B cell (primary cell): ENCODE data around the gene PAM. TPM values are rescaled to one million over a fixed set of nuclear protein-coding genes. Genes with fewer than 3 reads are reported as not detected.

Experiments
- ATAC-seq: fragments of 200-7000 bp; cut with Tn5 transposase; one replicate; pipeline ENCODE4 v1.10.0; 2021; ENCODE audit warnings: low read depth, mild to moderate bottlenecking, moderate number of reproducible peaks, moderate library complexity
- CTCF ChIA-PET: fragments of 350-600 bp; sonication (Branson Sonifier 250); formaldehyde crosslinking; loops from one replicate; lab custom pipeline; 2021; ENCODE audit warnings: antibody characterized with exemption, inconsistent platforms; lab: Charles Lee
- POLR2A ChIA-PET: fragments of 350-600 bp; sonication (Branson Sonifier 250); formaldehyde crosslinking; loops from one replicate; lab custom pipeline; 2021; ENCODE audit warnings: antibody characterized with exemption; lab: Charles Lee
- DNase-seq: peaks from one replicate; pipeline ENCODE4 v3.0.0; 2013
- H2AFZ ChIP-seq: 2 replicates; pipeline ENCODE4 v1.6.1; 2012; ENCODE audit warnings: mild to moderate bottlenecking, low read depth, low read length; ENCODE audit not compliant: insufficient read depth, poor library complexity, severe bottlenecking
- H3K27ac ChIP-seq, 2 donors: 1 replicate in 1 of 2; 2 replicates in 1 of 2; pipeline ENCODE4 v1.5.1; 2012 to 2013; ENCODE audit warnings: low read length in 2 of 2, mild to moderate bottlenecking in 2 of 2, moderate library complexity in 1 of 2
- H3K27me3 ChIP-seq, 4 experiments: fragments of 200-600 bp in 1 of 4; sonication (generic) in 1 of 4; replicated peaks in 1 of 4; 1 replicate in 2 of 4; 2 replicates in 2 of 4; pipeline versions ENCODE4 v1.6.1 to v1.7.0; 2013 to 2016; ENCODE audit warnings: low read length in 3 of 4, mild to moderate bottlenecking in 2 of 4, mixed read lengths in 1 of 4, moderate library complexity in 1 of 4; ENCODE audit not compliant: insufficient read depth in 4 of 4, control insufficient read depth in 3 of 4; ENCODE audit errors: control extremely low read depth in 1 of 4
- H3K36me3 ChIP-seq, 2 experiments: replicated peaks in 1 of 2; 1 replicate in 1 of 2; 2 replicates in 1 of 2; pipeline versions ENCODE4 v1.6.1 to v1.7.1; 2013; ENCODE audit warnings: low read length in 1 of 2; ENCODE audit not compliant: insufficient read depth in 2 of 2, control insufficient read depth in 1 of 2; ENCODE audit errors: control extremely low read depth in 1 of 2, extremely low read depth in 1 of 2
- H3K4me1 ChIP-seq, 2 donors: fragments of 200-600 bp in 1 of 2; sonication (generic) in 1 of 2; 1 replicate in 1 of 2; 2 replicates in 1 of 2; pipeline versions ENCODE4 v1.5.1 to v1.6.1; 2013 to 2017; ENCODE audit warnings: low read length in 2 of 2; ENCODE audit not compliant: control insufficient read depth in 2 of 2, insufficient read depth in 2 of 2
- H3K4me2 ChIP-seq: replicated peaks from 2 replicates; pipeline ENCODE3; 2012; ENCODE audit warnings: mild to moderate bottlenecking, low read depth, low read length; ENCODE audit not compliant: poor library complexity, severe bottlenecking
- H3K4me3 ChIP-seq, 5 experiments: fragments of 200-600 bp in 1 of 5; sonication (generic) in 1 of 5; 1 replicate in 3 of 5; 2 replicates in 2 of 5; pipeline versions ENCODE4 v1.5.1 to v1.7.0; 2011 to 2016; ENCODE audit warnings: low read length in 4 of 5, mild to moderate bottlenecking in 4 of 5, low read depth in 2 of 5, control low read depth in 1 of 5, moderate library complexity in 1 of 5; ENCODE audit not compliant: insufficient read depth in 1 of 5; ENCODE audit errors: control extremely low read depth in 1 of 5, extremely low read depth in 1 of 5
- H3K79me2 ChIP-seq: fragments of 200-600 bp; sonication (generic); one replicate; pipeline ENCODE4 v1.6.0; 2016; ENCODE audit warnings: low read length; ENCODE audit not compliant: control insufficient read depth, insufficient read depth
- H3K9ac ChIP-seq: fragments of 200-600 bp; sonication (generic); 2 replicates; pipeline ENCODE4 v1.6.1; 2017; ENCODE audit warnings: mild to moderate bottlenecking, low read length, moderate library complexity
- H3K9me3 ChIP-seq, 3 donors: one replicate each; pipeline versions ENCODE4 v1.6.1 to v1.7.1; 2013; ENCODE audit warnings: low read length in 2 of 3; ENCODE audit not compliant: control insufficient read depth in 2 of 3, insufficient read depth in 1 of 3; ENCODE audit errors: control extremely low read depth in 1 of 3
- H4K20me1 ChIP-seq: 2 replicates; pipeline ENCODE4 v1.6.0; 2012; ENCODE audit warnings: mild to moderate bottlenecking, low read length; ENCODE audit not compliant: insufficient read depth, control insufficient read depth, poor library complexity, severe bottlenecking
- H3K27ac Mint-ChIP-seq: one replicate; pipeline ENCODE4 v1.8.0; 2021; ENCODE audit warnings: mixed read lengths
- H3K27me3 Mint-ChIP-seq: one replicate; pipeline ENCODE4 v1.8.0; 2021; ENCODE audit warnings: mixed read lengths
- H3K4me1 Mint-ChIP-seq: one replicate; pipeline ENCODE4 v1.8.0; 2021; ENCODE audit warnings: mixed read lengths
- H3K4me3 Mint-ChIP-seq: one replicate; pipeline ENCODE4 v1.8.0; 2021; ENCODE audit warnings: mixed read lengths
- H3K9me3 Mint-ChIP-seq: one replicate; pipeline ENCODE4 v1.8.0; 2022; ENCODE audit warnings: mixed read lengths; ENCODE audit not compliant: insufficient read depth
- EZH2 ChIP-seq: IDR thresholded peaks from 2 replicates; pipeline ENCODE4 v1.6.1; 2012; ENCODE audit warnings: borderline replicate concordance, low read depth, mild to moderate bottlenecking, moderate library complexity, low read length; ENCODE audit not compliant: insufficient read depth, poor library complexity, severe bottlenecking
- WGBS: methylation state at CpG from one replicate; pipeline ENCODE4 v1.1.5; 2013; ENCODE audit warnings: missing lambda C conversion rate; ENCODE audit not compliant: insufficient coverage; 5-methylcytosine and 5-hydroxymethylcytosine counted together
- intact Hi-C: fragments of 100-400 bp; cut with micrococcal nuclease; formaldehyde crosslinking; loops from one replicate; pipeline ENCODE4 v1.10.0; 2022
- polyA plus RNA-seq: library from polyadenylated mRNA; depleted of rRNA; stranded (reverse); fragments of >200 nt; gene quantifications from 2 replicates; pipeline ENCODE4 v1.2.3, GENCODE V29; 2012
- total RNA-seq, 2 donors: library from RNA; stranded (reverse); fragments of 120-200 nt in 1 of 2; gene quantifications; 1 replicate in 1 of 2; 2 replicates in 1 of 2; pipeline versions ENCODE4 v1.2.3 to v1.2.4, GENCODE V29; 2013 to 2022
- TF ChIP-seq, protein P1 (sequence below): fragments of 200-600 bp; IDR thresholded peaks from one replicate; pipeline ENCODE4 v1.8.0; 2022; ENCODE audit warnings: antibody characterized with exemption, mild to moderate bottlenecking

The PAM gene
- total and polyA plus RNA-seq, 2 donors (not counting 1 experiment from before 2014, with no cell fraction given), result 1.00 to 34.8 TPM

- H3K79me2 ChIP-seq, result no peaks in the 10 kb centered on the region
- H3K27ac Mint-ChIP-seq, result no peak overlapping the region
- H3K27me3 Mint-ChIP-seq, result peaks cover 10% of the 10 kb centered on the region
- no peaks in the 10 kb centered on the region for H3K9me3 Mint-ChIP-seq
- H4K20me1 ChIP-seq, result no peaks in the 10 kb centered on the region
- no peak overlapping the region for H3K4me3 Mint-ChIP-seq
- H3K36me3 ChIP-seq, result no peaks in the 10 kb centered on the region
- H3K4me2 ChIP-seq, result no peak overlapping the region
- no peak for ATAC-seq
- H2AFZ ChIP-seq, result no peak overlapping the region
- H3K4me1 Mint-ChIP-seq, result no peaks in the 10 kb centered on the region
- no peaks in the 10 kb centered on the region for H3K27me3 ChIP-seq
- POLR2A ChIA-PET, result no interaction called here
- H3K4me1 ChIP-seq, result no peaks in the 10 kb centered on the region
- intact Hi-C loops, result no loop called here
- no peak overlapping the region for H3K4me3 ChIP-seq
- no peaks in the 10 kb centered on the region for H3K9me3 ChIP-seq
- TF ChIP-seq, protein P1, sequence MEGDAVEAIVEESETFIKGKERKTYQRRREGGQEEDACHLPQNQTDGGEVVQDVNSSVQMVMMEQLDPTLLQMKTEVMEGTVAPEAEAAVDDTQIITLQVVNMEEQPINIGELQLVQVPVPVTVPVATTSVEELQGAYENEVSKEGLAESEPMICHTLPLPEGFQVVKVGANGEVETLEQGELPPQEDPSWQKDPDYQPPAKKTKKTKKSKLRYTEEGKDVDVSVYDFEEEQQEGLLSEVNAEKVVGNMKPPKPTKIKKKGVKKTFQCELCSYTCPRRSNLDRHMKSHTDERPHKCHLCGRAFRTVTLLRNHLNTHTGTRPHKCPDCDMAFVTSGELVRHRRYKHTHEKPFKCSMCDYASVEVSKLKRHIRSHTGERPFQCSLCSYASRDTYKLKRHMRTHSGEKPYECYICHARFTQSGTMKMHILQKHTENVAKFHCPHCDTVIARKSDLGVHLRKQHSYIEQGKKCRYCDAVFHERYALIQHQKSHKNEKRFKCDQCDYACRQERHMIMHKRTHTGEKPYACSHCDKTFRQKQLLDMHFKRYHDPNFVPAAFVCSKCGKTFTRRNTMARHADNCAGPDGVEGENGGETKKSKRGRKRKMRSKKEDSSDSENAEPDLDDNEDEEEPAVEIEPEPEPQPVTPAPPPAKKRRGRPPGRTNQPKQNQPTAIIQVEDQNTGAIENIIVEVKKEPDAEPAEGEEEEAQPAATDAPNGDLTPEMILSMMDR, result no peak
- TF ChIP-seq EZH2, result no peak
- no peak overlapping the region for H3K27ac ChIP-seq
- no CpG with 5 or more reads among the region's 1 CpG for whole genome bisulfite sequencing
- H3K9ac ChIP-seq, result no peak overlapping the region
- CTCF ChIA-PET, result no interaction called here
- DNase-seq, result no peak
These were observed 23.4 kb upstream of the PAM start for GRCh38 chr5:102731693-102732092.

DNA sequence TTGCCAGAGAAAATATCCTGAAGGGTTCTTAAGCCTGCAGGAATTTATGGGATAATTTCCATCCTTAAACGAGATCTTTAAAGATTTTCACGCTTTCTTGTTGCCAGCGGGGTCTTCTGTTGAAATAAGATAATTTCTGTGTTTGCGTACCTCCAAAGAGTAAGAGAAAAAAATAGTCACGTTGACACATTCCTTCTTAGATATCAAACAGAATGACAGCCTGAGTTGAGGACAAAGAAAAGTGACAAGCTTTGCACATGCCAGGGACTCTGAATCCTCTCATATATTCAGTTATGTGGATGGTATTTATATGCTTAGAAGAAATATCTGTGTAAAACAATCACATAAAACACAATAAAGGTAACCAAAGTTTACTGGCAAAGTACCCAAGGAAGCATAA lies 21.6 kb upstream of the PAM start:
- Histone ChIP-seq H3K9me3 (no peaks in the 10 kb centered on the region), H3K79me2 (no peaks in the 10 kb centered on the region), H3K36me3 (no peaks in the 10 kb centered on the region), H3K27ac (no peak overlapping the region), H3K4me2 (no peak overlapping the region), H4K20me1 (no peaks in the 10 kb centered on the region), H3K9ac (no peak overlapping the region), H3K4me3 (no peak overlapping the region), H3K27me3 (no peaks in the 10 kb centered on the region), H2AFZ (no peak overlapping the region), H3K4me1 (no peaks in the 10 kb centered on the region)
- no peaks in the 10 kb centered on the region for H3K4me1 Mint-ChIP-seq
- POLR2A ChIA-PET, result no interaction called here
- H3K4me3 Mint-ChIP-seq, result no peak overlapping the region
- CTCF ChIA-PET, result no interaction called here
- DNase-seq (no peak), ATAC-seq (no peak)
- H3K27ac Mint-ChIP-seq, result no peak overlapping the region
- peaks cover 3% of the 10 kb centered on the region for H3K27me3 Mint-ChIP-seq
- WGBS, result 100% methylated on average over 1 of the region's 5 CpGs
- intact Hi-C loops, result no loop called here
- H3K9me3 Mint-ChIP-seq, result no peaks in the 10 kb centered on the region
- no peak for TF ChIP-seq EZH2
- TF ChIP-seq, protein P1, result no peak
